Adipocyte (in vitro differentiated cells): ENCODE measurements around the gene TAB3.
A peak's percentile ranks its signal among the peaks of the same experiment; 100 is the strongest.

Experiments
- DNase-seq: peaks from one replicate; pipeline ENCODE4 v3.0.0-alpha.2; 2015; ENCODE audit warnings: low read depth
- H3K27me3 ChIP-seq: replicated peaks from 2 replicates; pipeline ENCODE4 v1.7.0; 2013; ENCODE audit warnings: mild to moderate bottlenecking, low read length, moderate library complexity; ENCODE audit not compliant: control insufficient read depth, insufficient read depth
- H3K36me3 ChIP-seq: 2 replicates; pipeline ENCODE4 v1.7.0; 2013; ENCODE audit warnings: low read length, mild to moderate bottlenecking, moderate library complexity; ENCODE audit not compliant: control insufficient read depth, insufficient read depth, severe bottlenecking
- H3K4me1 ChIP-seq: 2 replicates; pipeline ENCODE4 v1.7.0; 2013; ENCODE audit warnings: mild to moderate bottlenecking, low read length, moderate library complexity; ENCODE audit not compliant: control insufficient read depth, insufficient read depth
- H3K4me3 ChIP-seq: 2 replicates; pipeline ENCODE4 v1.7.0; 2013; ENCODE audit warnings: mild to moderate bottlenecking, low read length, moderate library complexity
- H3K9ac ChIP-seq: 2 replicates; pipeline ENCODE4 v1.7.0; 2013; ENCODE audit warnings: mild to moderate bottlenecking, low read length, moderate library complexity
- H3K9me3 ChIP-seq: 2 replicates; pipeline ENCODE4 v1.7.0; 2013; ENCODE audit warnings: mild to moderate bottlenecking, low read length, moderate library complexity; ENCODE audit not compliant: control insufficient read depth

Gene TAB3

GRCh38 chrX:30885136-30885535, 3.9 kb downstream of the TAB3 start:
- Histone ChIP-seq H3K27me3 (no peaks in the 10 kb centered on the region), H3K9ac (no peak overlapping the region), H3K4me1 (peaks cover 12% of the 10 kb centered on the region), H3K36me3 (no peaks in the 10 kb centered on the region), H3K9me3 (no peaks in the 10 kb centered on the region), H3K4me3 (no peak overlapping the region)
- no peak for DNase-seq

GRCh38 chrX:30883138-30883537, 5.9 kb downstream of the TAB3 start:
- H3K9ac ChIP-seq = no peak overlapping the region
- H3K27me3 ChIP-seq = no peaks in the 10 kb centered on the region
- no peak overlapping the region for H3K4me3 ChIP-seq
- no peak for DNase-seq
- H3K36me3 ChIP-seq = no peaks in the 10 kb centered on the region
- peaks cover 9% of the 10 kb centered on the region for H3K4me1 ChIP-seq
- H3K9me3 ChIP-seq = no peaks in the 10 kb centered on the region

- DNase-seq = no peak
- H3K9ac ChIP-seq = no peak overlapping the region
Observed at GRCh38 chrX:30881797-30882196, 7.3 kb downstream of the TAB3 start.

GRCh38 chrX:30881390-30881789, 7.7 kb downstream of the TAB3 start:
- no peak for DNase-seq
- no peaks in the 10 kb centered on the region for H3K27me3 ChIP-seq
- H3K36me3 ChIP-seq = no peaks in the 10 kb centered on the region
- no peak overlapping the region for H3K4me3 ChIP-seq
- H3K9ac ChIP-seq = no peak overlapping the region
- no peaks in the 10 kb centered on the region for H3K4me1 ChIP-seq
- H3K9me3 ChIP-seq = no peaks in the 10 kb centered on the region

More at GRCh38 chrX:30881797-30882196, 7.3 kb downstream of the TAB3 start:
- no peaks in the 10 kb centered on the region for H3K9me3 ChIP-seq
- H3K27me3 ChIP-seq = no peaks in the 10 kb centered on the region
- no peaks in the 10 kb centered on the region for H3K36me3 ChIP-seq
- H3K4me3 ChIP-seq = no peak overlapping the region
- no peaks in the 10 kb centered on the region for H3K4me1 ChIP-seq

GRCh38 chrX:30880058-30880457, 9.0 kb downstream of the TAB3 start:
- no peak for DNase-seq
- no peak overlapping the region for H3K4me3 ChIP-seq
- no peaks in the 10 kb centered on the region for H3K36me3 ChIP-seq
- H3K4me1 ChIP-seq = peaks cover 10% of the 10 kb centered on the region
- no peaks in the 10 kb centered on the region for H3K27me3 ChIP-seq
- no peak overlapping the region for H3K9ac ChIP-seq
- H3K9me3 ChIP-seq = no peaks in the 10 kb centered on the region

GRCh38 chrX:30876367-30876766, 12.7 kb downstream of the TAB3 start:
- Histone ChIP-seq H3K4me3 (no peak overlapping the region), H3K4me1 (peaks cover 18% of the 10 kb centered on the region), H3K36me3 (no peaks in the 10 kb centered on the region), H3K27me3 (no peaks in the 10 kb centered on the region), H3K9ac (no peak overlapping the region), H3K9me3 (no peaks in the 10 kb centered on the region)
- no peak for DNase-seq

- Histone ChIP-seq H3K4me3 (no peak overlapping the region), H3K9ac (no peak overlapping the region), H3K36me3 (no peaks in the 10 kb centered on the region), H3K27me3 (no peaks in the 10 kb centered on the region), H3K4me1 (peaks cover 18% of the 10 kb centered on the region), H3K9me3 (no peaks in the 10 kb centered on the region)
- peak; percentile 66 for DNase-seq
Observed at GRCh38 chrX:30875957-30876356, 13.1 kb downstream of the TAB3 start.

- Histone ChIP-seq H3K4me1 (peaks cover 18% of the 10 kb centered on the region), H3K27me3 (no peaks in the 10 kb centered on the region), H3K9ac (no peak overlapping the region), H3K36me3 (no peaks in the 10 kb centered on the region), H3K4me3 (no peak overlapping the region), H3K9me3 (no peaks in the 10 kb centered on the region)
- DNase-seq = no peak
Observed at GRCh38 chrX:30874851-30875250, 14.2 kb downstream of the TAB3 start.

GRCh38 chrX:30870572-30870971, 18.5 kb downstream of the TAB3 start:
- no peak for DNase-seq
- no peak overlapping the region for H3K4me3 ChIP-seq
- no peaks in the 10 kb centered on the region for H3K27me3 ChIP-seq
- H3K9me3 ChIP-seq = no peaks in the 10 kb centered on the region
- peaks cover 13% of the 10 kb centered on the region for H3K4me1 ChIP-seq
- no peaks in the 10 kb centered on the region for H3K36me3 ChIP-seq
- no peak overlapping the region for H3K9ac ChIP-seq

GRCh38 chrX:30865612-30866011, 23.4 kb downstream of the TAB3 start:
- Histone ChIP-seq H3K4me3 (no peak overlapping the region), H3K4me1 (no peaks in the 10 kb centered on the region), H3K9ac (no peak overlapping the region), H3K27me3 (no peaks in the 10 kb centered on the region), H3K36me3 (no peaks in the 10 kb centered on the region), H3K9me3 (no peaks in the 10 kb centered on the region)
- no peak for DNase-seq

- H3K27me3 ChIP-seq = no peaks in the 10 kb centered on the region
- H3K4me3 ChIP-seq = no peak overlapping the region
- no peak overlapping the region for H3K9ac ChIP-seq
- H3K9me3 ChIP-seq = no peaks in the 10 kb centered on the region
- H3K4me1 ChIP-seq = no peaks in the 10 kb centered on the region
- no peaks in the 10 kb centered on the region for H3K36me3 ChIP-seq
- DNase-seq = no peak
Observed at GRCh38 chrX:30865015-30865414, 24.0 kb downstream of the TAB3 start.

GRCh38 chrX:30864383-30864785, 24.7 kb downstream of the TAB3 start:
- H3K36me3 ChIP-seq = no peaks in the 10 kb centered on the region
- no peaks in the 10 kb centered on the region for H3K27me3 ChIP-seq
- no peak for DNase-seq
- no peak overlapping the region for H3K4me3 ChIP-seq
- H3K4me1 ChIP-seq = no peaks in the 10 kb centered on the region
- no peak overlapping the region for H3K9ac ChIP-seq
- no peaks in the 10 kb centered on the region for H3K9me3 ChIP-seq
